ENCODE results near the gene AGPS.

AGPS gene

GRCh38 chr2:177573120-177573519 lies 180.5 kb downstream of the AGPS start:
- no peak for TF ChIP-seq CTCF (IDR thresholded peaks at IDR 0.05; ENCODE audit: low read depth, low read length, missing control alignments)
- no peak for DNase-seq (ENCODE audit: low read depth)
- no peak overlapping the region for H3K4me3 ChIP-seq (ENCODE audit: low read depth, low read length)

GRCh38 chr2:177574356-177574755 lies 181.8 kb downstream of the AGPS start:
- no peak for TF ChIP-seq CTCF (IDR thresholded peaks at IDR 0.05; ENCODE audit: low read depth, low read length, missing control alignments)
- DNase-seq (ENCODE audit: low read depth) = no peak
- no peak overlapping the region for H3K4me3 ChIP-seq (ENCODE audit: low read depth, low read length)

GRCh38 chr2:177575358-177575757 lies 182.8 kb downstream of the AGPS start:
- no peak overlapping the region for H3K4me3 ChIP-seq (ENCODE audit: low read depth, low read length)
- TF ChIP-seq CTCF (IDR thresholded peaks at IDR 0.05; ENCODE audit: low read depth, low read length, missing control alignments) = no peak
- DNase-seq (ENCODE audit: low read depth) = no peak

- no peak for TF ChIP-seq CTCF (IDR thresholded peaks at IDR 0.05; ENCODE audit: low read depth, low read length, missing control alignments)
- no peak for DNase-seq (ENCODE audit: low read depth)
- no peak overlapping the region for H3K4me3 ChIP-seq (ENCODE audit: low read depth, low read length)
Observed at GRCh38 chr2:177577075-177577474, 184.5 kb downstream of the AGPS start.

GRCh38 chr2:177578454-177578853 lies 185.9 kb downstream of the AGPS start:
- DNase-seq (ENCODE audit: low read depth) = no peak
- H3K4me3 ChIP-seq (ENCODE audit: low read depth, low read length) = no peak overlapping the region
- no peak for TF ChIP-seq CTCF (IDR thresholded peaks at IDR 0.05; ENCODE audit: low read depth, low read length, missing control alignments)

- no peak for DNase-seq (ENCODE audit: low read depth)
- no peak overlapping the region for H3K4me3 ChIP-seq (ENCODE audit: low read depth, low read length)
- no peak for TF ChIP-seq CTCF (IDR thresholded peaks at IDR 0.05; ENCODE audit: low read depth, low read length, missing control alignments)
Observed at GRCh38 chr2:177579486-177580036, 187.0 kb downstream of the AGPS start.

- H3K4me3 ChIP-seq (ENCODE audit: low read depth, low read length) = no peak overlapping the region
- DNase-seq (ENCODE audit: low read depth) = no peak
- no peak for TF ChIP-seq CTCF (IDR thresholded peaks at IDR 0.05; ENCODE audit: low read depth, low read length, missing control alignments)
Observed at GRCh38 chr2:177582000-177582399, 189.4 kb downstream of the AGPS start.

Measured in GM12864 (cell line).